Transverse colon (tissue), 4 donors: ENCODE measurements around the gene STXBP5. TPM values are rescaled to one million over a fixed set of nuclear protein-coding genes. Genes with fewer than 3 reads are reported as not detected.
A peak's percentile ranks its signal among the peaks of the same experiment; 100 is the strongest.

Source experiments
- DNase-seq: peaks from one replicate; pipeline ENCODE4 v3.0.0-alpha.2; 2019
- H3K27ac ChIP-seq, 4 donors: fragments of 200-600 bp; sonication (generic); 2 replicates each; pipeline ENCODE4 v1.5.1; 2016 to 2018; ENCODE audit warnings: inconsistent platforms in 4 of 4
- H3K27me3 ChIP-seq: fragments of 200-600 bp; sonication (generic); 2 replicates; pipeline ENCODE4 v1.5.1; 2017; ENCODE audit warnings: inconsistent platforms
- H3K36me3 ChIP-seq, 4 donors: fragments of 200-600 bp; sonication (generic); 2 replicates each; pipeline ENCODE4 v1.5.1; 2017 to 2019; ENCODE audit warnings: inconsistent platforms in 4 of 4
- H3K4me1 ChIP-seq, 4 donors: fragments of 200-600 bp; sonication (generic); 2 replicates each; pipeline ENCODE4 v1.5.1; 2017 to 2020; ENCODE audit warnings: inconsistent platforms in 4 of 4
- H3K4me3 ChIP-seq, 4 donors: fragments of 200-600 bp; sonication (generic); 1 replicate in 1 of 4; 2 replicates in 3 of 4; pipeline versions ENCODE4 v1.5.1 to v1.6.1; 2017 to 2019; ENCODE audit warnings: inconsistent platforms in 4 of 4
- H3K9me3 ChIP-seq, 2 donors: fragments of 200-600 bp; sonication (generic); 2 replicates each; pipeline ENCODE4 v1.5.1; 2017 to 2019; ENCODE audit warnings: inconsistent platforms in 2 of 2
- CTCF ChIP-seq, 5 experiments: fragments of 200-600 bp in 3 of 5; fragments of 450-650 bp in 2 of 5; sonication (generic) in 3 of 5; IDR thresholded peaks; 1 replicate in 2 of 5; 2 replicates in 3 of 5; pipeline ENCODE4 v1.5.1; 2016 to 2017; ENCODE audit warnings: antibody characterized with exemption in 5 of 5, inconsistent platforms in 3 of 5, mild to moderate bottlenecking in 2 of 5, moderate library complexity in 1 of 5
- EP300 ChIP-seq: sonication (generic); formaldehyde crosslinking; IDR thresholded peaks from one replicate; pipeline ENCODE4 v1.6.1; 2017; ENCODE audit warnings: antibody characterized with exemption, low read depth
- POLR2A ChIP-seq: fragments of 450-650 bp; IDR thresholded peaks from one replicate; pipeline ENCODE4 v1.6.1; 2016; ENCODE audit warnings: antibody characterized with exemption, mild to moderate bottlenecking, moderate library complexity
- POLR2AphosphoS5 ChIP-seq, 3 donors: sonication (generic); formaldehyde crosslinking; IDR thresholded peaks; one replicate each; pipeline ENCODE4 v1.6.1; 2016; ENCODE audit warnings: antibody characterized with exemption in 3 of 3
- WGBS, 2 donors: methylation state at CpG; one replicate each; pipeline ENCODE4 v1.1.5; 2018; ENCODE audit warnings: low coverage in 1 of 2; 5-methylcytosine and 5-hydroxymethylcytosine counted together
- in situ Hi-C, 4 donors: fragments of 200-750 bp; cut with MboI; loops; one replicate each; pipeline versions ENCODE4 v1.15.0 to v1.15.1; 2017; ENCODE audit warnings: low sequenced_read_pairs in 3 of 4, low pct_ligation_motif_present in 1 of 4, low pct_unique_long_range_greater_than_20kb in 1 of 4
- intact Hi-C: fragments of 100-400 bp; cut with DNase I; formaldehyde crosslinking; loops from one replicate; pipeline ENCODE4 v1.15.1; 2023; ENCODE audit warnings: low total_unique reads
- total RNA-seq, 4 donors: library from RNA; depleted of rRNA; stranded (reverse); fragments of >200 nt; gene quantifications; one replicate each; pipeline ENCODE4 v1.1.0, GENCODE V29; 2016

Gene STXBP5
- total RNA-seq, 4 donors from 2014 or later = 58.7 to 99.5 (median 85.0) TPM

DNA sequence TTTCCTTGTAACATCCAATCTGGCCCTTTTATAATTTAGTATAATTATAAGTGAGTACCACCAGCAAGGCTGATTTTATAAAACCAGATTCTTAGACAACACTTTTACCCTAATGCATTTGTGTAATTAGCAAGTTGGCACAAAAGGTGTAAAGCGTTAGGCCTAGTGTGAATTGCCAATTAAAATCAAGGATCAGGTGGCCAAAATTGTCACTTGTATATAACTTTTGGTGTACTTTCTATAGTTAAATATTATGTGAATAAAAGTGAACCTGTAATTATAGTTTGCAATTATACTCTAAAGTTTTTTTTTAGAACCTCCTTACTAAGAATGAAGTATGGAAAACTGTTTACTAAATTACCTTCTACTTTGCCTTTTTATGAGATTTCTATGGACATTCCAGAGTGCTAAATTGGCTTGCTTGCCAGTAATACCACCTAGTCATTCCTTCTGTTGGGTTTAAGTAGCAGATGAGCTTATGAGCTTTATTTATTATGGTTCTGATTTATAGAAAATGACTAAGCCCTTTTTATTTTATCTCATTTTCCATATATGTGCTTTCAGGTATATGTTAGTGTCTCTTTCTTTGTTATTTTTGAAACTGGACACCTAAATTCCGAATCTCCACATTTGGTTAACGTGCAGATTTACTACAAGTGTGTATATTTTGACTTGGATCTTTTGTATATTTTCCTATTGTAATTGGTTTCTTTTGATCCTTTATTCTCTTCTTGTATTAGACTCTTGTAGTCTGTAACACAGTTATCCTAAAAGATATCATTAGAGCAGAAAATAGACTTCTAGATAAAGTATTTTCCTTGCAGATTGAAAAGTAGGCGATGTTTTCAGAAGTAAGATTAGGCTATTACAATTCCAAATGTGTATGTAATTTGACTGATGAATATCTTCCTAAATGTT, 3.9 kb downstream of the STXBP5 start:
- Histone ChIP-seq H3K27me3 (no peaks in the 10 kb centered on the region), H3K4me1 (peaks cover 9 to 45% (median 23%) of the 10 kb centered on the region in 4 donors), H3K9me3 (no peaks in the 10 kb centered on the region), H3K4me3 (peak overlapping the region in 3 of 4 donors; percentile 0 to 99 (median 6)), H3K36me3 (no peaks in the 10 kb centered on the region), H3K27ac (peak overlapping the region; percentile 59 to 100 (median 98))
- intact Hi-C loops (no loop called here), in situ Hi-C loops (no loop called here)
- WGBS, 2 donors = 64 to 78% methylated on average over 4 of the region's 4 CpGs
- TF ChIP-seq EP300 (no peak), POLR2A (no peak), CTCF (IDR thresholded peaks at IDR 0.05) (no peak), POLR2AphosphoS5 (IDR thresholded peaks at IDR 0.05) (no peak)
- DNase-seq = no peak

- 69 to 71% methylated on average over 2 of the region's 2 CpGs for WGBS, 2 donors
- no peaks in the 10 kb centered on the region for H3K27me3 ChIP-seq
- no peaks in the 10 kb centered on the region for H3K36me3 ChIP-seq
- intact Hi-C loops = no loop called here
- no peak for DNase-seq
- H3K27ac ChIP-seq = peak overlapping the region in 1 of 4 donors; percentile 19
- H3K4me3 ChIP-seq = no peak overlapping the region
- H3K9me3 ChIP-seq = no peaks in the 10 kb centered on the region
- in situ Hi-C loops = no loop called here
- peaks cover 9 to 45% (median 23%) of the 10 kb centered on the region in 4 donors for H3K4me1 ChIP-seq
- no peak for TF ChIP-seq POLR2A
- TF ChIP-seq POLR2AphosphoS5 (IDR thresholded peaks at IDR 0.05) = no peak
- TF ChIP-seq EP300 = no peak
- TF ChIP-seq CTCF (IDR thresholded peaks at IDR 0.05) = no peak
Measured at GRCh38 chr6:147209762-147210449, 5.7 kb downstream of the STXBP5 start.

DNA sequence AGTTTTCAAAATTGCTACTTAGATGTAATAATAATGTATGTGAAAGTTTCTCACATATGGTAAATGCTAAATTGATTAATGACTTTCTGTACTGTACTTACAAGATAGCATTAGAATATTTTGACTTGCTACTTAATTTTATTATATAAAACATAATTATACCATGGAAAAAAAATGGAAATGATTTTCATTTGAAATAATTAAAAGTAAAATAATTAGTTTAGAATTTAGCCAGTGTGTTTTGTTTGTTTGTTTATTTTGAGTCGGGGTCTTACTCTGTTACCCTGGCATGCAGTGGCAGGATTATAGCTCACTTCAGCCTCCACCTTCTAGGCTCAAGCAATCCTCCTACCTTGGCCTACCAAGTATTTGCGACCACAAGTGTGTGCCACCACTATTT, 7.1 kb downstream of the STXBP5 start:
- H3K4me3 ChIP-seq = no peak overlapping the region
- no peak overlapping the region for H3K27ac ChIP-seq
- H3K4me1 ChIP-seq = peaks cover 9 to 33% (median 20%) of the 10 kb centered on the region in 4 donors
- TF ChIP-seq CTCF (IDR thresholded peaks at IDR 0.05) (no peak), POLR2A (no peak), POLR2AphosphoS5 (IDR thresholded peaks at IDR 0.05) (no peak)
- H3K36me3 ChIP-seq = no peaks in the 10 kb centered on the region
- in situ Hi-C loops = no loop called here
- no peak for DNase-seq
- H3K27me3 ChIP-seq = no peaks in the 10 kb centered on the region
- WGBS, 2 donors = 95% methylated on average over 2 of the region's 2 CpGs; no CpG with 5 or more reads in 1 of the 2 donors
- intact Hi-C loops = no loop called here
- H3K9me3 ChIP-seq = no peaks in the 10 kb centered on the region

DNA sequence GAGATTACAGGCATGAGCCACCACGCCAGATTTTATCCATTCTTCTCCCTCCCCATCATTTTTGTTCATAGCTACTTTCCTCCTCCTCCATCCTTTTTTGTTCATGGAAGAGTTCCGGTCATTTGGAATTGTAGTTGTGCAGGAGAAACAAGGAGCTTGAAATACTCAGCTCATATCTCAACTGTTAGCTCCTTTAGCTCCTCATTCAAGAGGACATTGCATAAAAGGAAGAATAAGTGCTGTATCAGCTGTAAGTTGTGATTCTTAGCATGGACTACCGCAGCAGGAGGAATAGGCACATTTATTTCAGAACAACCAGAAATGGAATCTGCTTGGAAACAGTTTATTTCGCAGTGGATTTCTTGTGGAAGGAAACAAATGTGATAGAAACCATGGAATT, 7.6 kb downstream of the STXBP5 start:
- H3K9me3 ChIP-seq = no peaks in the 10 kb centered on the region
- H3K4me3 ChIP-seq = no peak overlapping the region
- intact Hi-C loops (no loop called here), in situ Hi-C loops (no loop called here)
- no peaks in the 10 kb centered on the region for H3K36me3 ChIP-seq
- no peak for DNase-seq
- no peak overlapping the region for H3K27ac ChIP-seq
- TF ChIP-seq EP300 (no peak), POLR2AphosphoS5 (IDR thresholded peaks at IDR 0.05) (no peak), CTCF (IDR thresholded peaks at IDR 0.05) (no peak), POLR2A (no peak)
- no peaks in the 10 kb centered on the region for H3K27me3 ChIP-seq
- peaks cover 9 to 32% (median 17%) of the 10 kb centered on the region in 4 donors for H3K4me1 ChIP-seq
- WGBS, 2 donors = 89 to 98% methylated on average over 2 to 4 of the region's 4 CpGs
